Stimulated activated CD4-positive, alpha-beta T cell treated with anti-CD3 and anti-CD28 coated beads, TNF-alpha, amount 100 ng/mL, for 1 hour (primary cell): ENCODE data around the gene POU4F1.

Experiments
- DNase-seq, 3 donors: peaks; one replicate each; pipeline ENCODE4 v3.0.0-alpha.2; 2020; ENCODE audit warnings: low read depth in 3 of 3, low spot score in 1 of 3

The POU4F1 gene

DNA sequence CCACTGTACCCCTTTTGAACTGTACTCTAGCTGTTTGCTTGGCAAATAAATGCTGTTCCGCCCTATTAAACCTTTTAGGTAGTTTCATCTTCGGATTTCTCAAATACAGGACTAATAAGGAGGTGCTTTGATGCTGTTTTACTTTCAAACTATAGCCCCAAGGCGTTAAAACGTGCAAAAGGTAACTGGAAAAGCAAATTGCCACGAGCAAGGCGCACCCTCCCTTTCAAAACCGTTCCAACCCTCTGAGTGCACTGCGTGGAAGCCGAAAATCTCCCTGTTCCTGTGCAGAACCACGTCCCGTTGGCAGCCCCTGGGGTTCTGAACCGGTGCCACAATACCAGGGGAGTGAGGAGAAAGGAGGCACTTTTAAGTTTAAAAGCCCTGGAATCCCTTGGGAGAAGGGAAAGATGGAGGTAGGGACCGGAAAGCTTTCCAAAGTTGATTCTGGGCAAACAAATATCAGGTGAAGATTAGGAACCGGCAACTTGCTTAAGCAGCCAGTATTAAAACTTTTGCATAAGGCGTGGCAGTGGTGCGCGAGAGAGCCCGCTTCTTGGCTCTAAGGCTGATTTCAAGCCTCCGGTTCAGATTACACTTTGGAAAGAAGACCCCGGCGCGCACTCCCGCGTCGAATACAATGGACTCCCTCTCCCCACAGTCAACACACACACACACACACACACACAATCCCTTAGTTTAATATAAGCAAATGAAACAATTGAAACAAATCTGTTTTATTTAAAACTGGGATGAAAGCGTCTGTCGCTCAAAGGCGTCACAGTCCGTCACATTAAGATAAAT lies 9.5 kb downstream of the POU4F1 start:
- no peak for DNase-seq

DNA sequence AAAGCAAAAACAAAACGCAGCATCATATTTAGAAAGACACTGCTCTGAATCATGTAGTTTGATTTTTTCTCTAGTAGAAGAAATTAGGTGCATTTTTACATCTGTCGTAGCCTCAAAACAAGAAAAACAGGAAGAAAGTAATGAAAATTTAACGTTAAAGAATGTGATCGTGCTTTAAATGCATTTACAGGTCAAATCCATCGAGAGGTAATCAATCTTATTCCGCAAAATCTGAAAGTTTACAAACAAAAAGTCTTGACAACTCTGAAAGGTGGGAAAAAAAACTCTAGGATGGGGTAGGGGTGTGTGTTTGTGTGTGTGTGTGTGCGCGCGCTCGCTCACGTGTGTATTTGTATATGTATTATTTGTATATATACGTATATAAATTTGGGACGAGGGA lies 10.2 kb downstream of the POU4F1 start:
- no peak for DNase-seq

GRCh38 chr13:78592584-78592983 lies 10.8 kb downstream of the POU4F1 start:
- DNase-seq = no peak

DNA sequence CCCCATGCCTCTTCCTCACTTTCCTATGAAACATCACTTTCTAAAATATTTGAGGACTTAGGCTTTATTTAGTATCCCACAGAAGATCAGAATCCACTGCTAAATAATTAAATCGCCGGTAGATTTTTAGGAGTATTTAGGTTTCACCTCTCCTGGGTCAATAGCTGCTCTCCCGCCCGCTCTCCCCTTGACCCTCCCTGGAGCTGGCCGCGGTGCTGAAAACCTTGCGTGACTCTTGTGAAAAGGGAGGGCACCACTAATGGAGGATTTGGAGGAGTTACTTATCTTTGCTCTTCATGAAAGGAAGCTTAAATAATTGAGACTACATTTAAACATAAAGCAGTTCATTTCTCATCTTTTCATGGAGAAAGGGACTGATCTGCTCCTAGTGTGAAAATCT lies 14.1 kb downstream of the POU4F1 start:
- DNase-seq = no peak

GRCh38 chr13:78587395-78587794 lies 16.0 kb downstream of the POU4F1 start:
- no peak for DNase-seq

DNA sequence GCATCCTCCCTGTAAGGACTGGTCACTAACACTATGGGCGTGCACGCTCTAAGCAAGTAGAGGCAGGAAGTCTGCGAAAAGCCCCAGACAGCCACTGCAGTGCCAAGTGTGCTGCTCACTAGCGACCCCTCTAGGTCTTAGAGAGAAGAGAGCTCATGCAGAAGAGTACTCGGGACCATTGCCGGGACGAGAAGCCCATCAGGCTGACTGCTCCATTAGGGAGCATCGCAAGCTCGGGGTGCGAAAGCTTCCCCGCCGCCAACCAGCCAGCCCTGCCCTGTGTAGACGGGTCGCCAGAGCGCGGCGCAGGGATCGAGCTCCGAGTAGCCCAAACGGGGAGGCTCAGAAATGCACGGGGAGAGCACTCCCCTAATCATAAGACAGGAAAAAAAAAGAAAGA lies 16.6 kb downstream of the POU4F1 start:
- no peak for DNase-seq

GRCh38 chr13:78576261-78576660 lies 27.1 kb downstream of the POU4F1 start:
- no peak for DNase-seq

GRCh38 chr13:78572459-78572858 lies 30.9 kb downstream of the POU4F1 start:
- DNase-seq = no peak

- DNase-seq = no peak
Measured at GRCh38 chr13:78569029-78569428, 34.3 kb downstream of the POU4F1 start.

GRCh38 chr13:78566631-78567030 lies 36.7 kb downstream of the POU4F1 start:
- no peak for DNase-seq

- no peak for DNase-seq
Measured at GRCh38 chr13:78562237-78562889, 41.0 kb downstream of the POU4F1 start.
